Left renal cortex interstitium (tissue), 4 donors: Measurements from ENCODE around the gene PDE1A. TPM values are rescaled to one million over a fixed set of nuclear protein-coding genes. Genes with fewer than 3 reads are reported as not detected.

Experiments used
- DNase-seq, 4 donors: peaks; one replicate each; pipeline ENCODE4 v3.0.0-alpha.2; 2013; ENCODE audit warnings: low read depth in 4 of 4, low spot score in 2 of 4, missing footprints in 1 of 4
- polyA plus RNA-seq, 4 donors: library from polyadenylated mRNA; unstranded; fragments of 120-200 nt; gene quantifications; one replicate each; pipeline ENCODE4 v1.2.1, GENCODE V29; 2013; ENCODE audit not compliant: insufficient read length in 4 of 4

The PDE1A gene
- polyA plus RNA-seq, 4 donors: 16.9 to 24.5 (median 20.7) TPM

- peak in 3 of 4 donors; percentile 27 to 34 (median 29) for DNase-seq
Measured at GRCh38 chr2:182359990-182360662, 66.7 kb downstream of the PDE1A start.

GRCh38 chr2:182359027-182359989 lies 67.5 kb downstream of the PDE1A start:
- peak in 3 of 4 donors; percentile 29 to 45 (median 41) for DNase-seq

DNA sequence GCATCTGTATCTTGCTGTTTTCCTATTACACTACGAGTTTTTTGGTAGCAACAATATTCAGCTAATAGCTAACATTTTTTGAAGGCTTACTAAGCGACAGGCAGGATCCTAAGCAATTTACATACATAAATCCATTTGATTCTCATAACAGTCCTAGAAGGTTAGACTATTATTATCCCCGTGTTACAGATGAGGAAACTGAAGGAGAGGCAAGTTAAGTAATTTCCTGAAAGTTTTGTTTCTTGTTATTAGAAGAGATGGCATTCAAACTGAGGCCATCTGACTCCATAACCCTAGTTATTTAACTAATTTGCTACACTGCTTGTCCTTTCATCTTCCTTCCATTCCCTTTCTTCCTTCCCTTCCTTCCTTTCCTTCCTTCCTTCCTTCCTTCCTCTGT lies 68.2 kb downstream of the PDE1A start:
- DNase-seq: no peak

DNA sequence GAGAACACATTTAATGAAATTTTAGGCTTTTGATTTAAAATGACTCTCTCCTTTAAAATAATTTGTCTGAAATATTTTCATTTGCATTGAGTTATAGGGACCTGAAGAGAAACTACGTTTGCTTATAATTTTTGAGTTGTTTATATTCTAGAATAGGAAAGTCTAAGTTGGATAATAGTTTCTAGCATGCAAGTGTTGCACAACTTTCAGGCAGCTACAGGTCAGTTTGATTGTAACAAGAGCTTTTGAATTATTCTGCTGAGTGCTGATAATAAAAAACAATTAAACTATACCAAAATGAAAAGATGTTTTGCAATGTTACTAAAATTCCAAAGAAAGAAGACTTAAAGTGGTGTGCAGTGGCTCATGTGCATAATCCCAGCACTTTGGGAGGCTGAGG lies 71.0 kb downstream of the PDE1A start:
- DNase-seq: no peak

GRCh38 chr2:182351427-182351826 lies 75.4 kb downstream of the PDE1A start:
- DNase-seq: no peak

GRCh38 chr2:182349268-182349667 lies 77.6 kb downstream of the PDE1A start:
- DNase-seq: no peak

GRCh38 chr2:182345384-182345783 lies 81.5 kb downstream of the PDE1A start:
- no peak for DNase-seq

GRCh38 chr2:182330451-182331305 lies 96.2 kb downstream of the PDE1A start:
- DNase-seq: no peak

DNA sequence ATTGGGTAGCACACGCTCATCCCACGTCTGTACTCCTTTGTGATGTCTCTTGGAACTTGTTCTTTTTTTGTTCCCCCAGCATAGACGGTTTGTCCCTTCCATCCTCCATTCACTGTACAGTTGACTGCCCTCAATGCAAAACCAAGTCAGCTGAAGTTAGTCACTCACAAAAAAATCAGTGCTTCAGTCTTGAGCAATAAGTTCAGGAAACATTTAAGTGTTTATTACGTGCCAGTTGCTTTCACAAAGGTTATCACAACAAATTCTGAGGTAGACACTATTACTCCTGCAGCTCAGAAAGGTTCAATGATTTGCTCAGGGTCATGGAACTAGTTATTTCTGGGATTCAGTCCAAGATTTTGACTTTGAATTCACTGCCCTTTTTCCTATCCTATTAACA lies 102.2 kb downstream of the PDE1A start:
- peak in 1 of 4 donors; percentile 40 for DNase-seq

GRCh38 chr2:182321096-182321495 lies 105.7 kb downstream of the PDE1A start:
- no peak for DNase-seq

DNA sequence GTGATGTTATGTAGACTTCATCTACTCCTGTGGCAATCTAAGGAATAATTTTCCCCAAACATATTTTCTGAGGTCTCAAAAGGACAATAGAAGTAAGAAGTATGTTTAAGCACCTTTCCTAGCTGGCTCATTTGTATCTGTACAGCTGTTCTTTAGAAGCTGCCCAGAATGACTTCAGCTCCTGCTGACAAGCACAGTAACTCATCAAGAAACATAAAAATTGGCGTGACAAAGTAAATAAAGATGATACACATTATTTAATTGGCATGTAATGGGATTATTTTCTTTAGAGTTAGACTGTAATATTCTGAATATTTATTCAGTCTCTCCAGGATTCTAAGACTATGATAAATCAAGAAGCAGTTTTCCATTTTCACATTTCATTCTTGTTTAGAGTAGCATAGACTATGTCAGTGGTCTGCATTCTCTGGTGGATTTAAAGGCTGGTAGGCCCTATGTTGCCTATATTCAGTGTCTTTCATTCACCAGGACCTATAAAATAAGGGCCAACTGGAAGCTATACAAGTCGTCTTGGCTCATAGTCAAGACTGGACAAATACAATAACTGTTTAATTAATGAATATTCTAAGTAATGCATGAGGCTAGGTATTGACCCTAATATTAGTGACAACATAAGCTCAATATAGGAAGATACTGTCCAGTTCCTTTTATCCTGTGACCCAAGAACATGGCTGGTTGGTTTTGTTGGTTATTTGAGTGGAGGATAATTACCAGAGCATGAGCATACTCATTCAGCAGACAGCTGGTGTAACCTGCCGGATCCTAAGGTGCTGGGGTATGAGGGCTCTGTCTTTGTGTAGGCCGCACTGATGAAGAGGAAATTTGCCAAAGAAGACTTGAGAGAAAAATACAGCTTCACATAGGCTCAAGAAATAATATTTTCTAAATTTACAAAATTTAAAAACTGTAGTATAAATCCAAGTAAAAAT lies 107.0 kb downstream of the PDE1A start:
- DNase-seq: no peak

GRCh38 chr2:182318466-182319220 lies 108.2 kb downstream of the PDE1A start:
- DNase-seq: no peak

DNA sequence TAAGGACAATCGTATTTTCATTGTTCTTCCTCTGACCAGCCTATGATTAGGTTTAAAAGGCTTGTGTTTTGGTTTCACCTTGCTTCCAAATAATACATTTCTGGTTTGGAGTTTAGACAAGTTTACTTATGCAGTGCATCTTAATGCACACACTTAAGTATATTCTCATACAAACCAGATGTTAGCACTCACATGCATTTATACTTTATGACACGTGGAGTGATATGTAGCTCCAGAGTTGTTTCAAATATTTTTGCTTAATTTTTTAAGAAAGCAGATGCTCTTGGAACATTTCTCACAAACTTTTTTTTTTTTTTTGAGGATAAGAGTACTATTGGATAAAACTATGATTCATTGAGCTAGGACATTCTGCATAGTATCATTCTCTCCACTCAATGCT lies 109.9 kb downstream of the PDE1A start:
- DNase-seq: no peak

DNA sequence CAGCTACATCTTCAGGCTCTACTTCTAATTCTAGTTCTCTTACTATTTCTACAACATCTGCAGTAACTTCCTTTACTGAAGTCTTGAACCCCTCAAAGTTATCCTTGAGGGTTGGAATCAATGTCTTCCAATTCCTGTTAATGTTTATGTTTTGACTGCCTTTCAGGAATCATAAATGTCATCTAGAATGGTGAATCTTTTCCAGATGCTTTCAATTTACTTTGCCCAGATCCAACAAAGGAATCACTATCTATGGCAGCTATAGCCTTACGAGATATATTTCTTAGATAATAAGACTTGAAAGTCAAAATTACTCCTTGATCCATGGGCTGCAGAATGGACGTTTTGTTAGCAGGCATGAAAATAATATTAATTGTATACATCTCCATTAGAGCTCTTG lies 123.9 kb downstream of the PDE1A start:
- DNase-seq: no peak

GRCh38 chr2:182302174-182302573 lies 124.7 kb downstream of the PDE1A start:
- no peak for DNase-seq

DNA sequence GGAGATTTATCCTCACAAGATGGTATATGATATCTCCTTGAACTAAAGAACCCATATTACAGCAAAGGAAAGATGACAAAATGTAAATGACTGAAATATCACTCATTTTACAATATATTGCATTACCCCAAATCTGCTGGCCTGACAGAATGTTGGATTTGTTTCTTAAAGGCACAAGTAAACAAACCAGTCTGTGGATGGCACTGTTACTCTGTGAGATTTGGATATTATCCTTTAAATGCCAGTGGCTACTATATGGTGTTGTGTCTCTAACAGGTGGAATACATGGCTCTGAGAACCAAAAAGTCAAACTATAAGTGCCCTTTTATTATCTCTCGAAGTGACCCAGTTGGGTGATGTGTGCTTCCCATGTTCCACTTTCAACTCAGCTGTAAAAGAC lies 125.7 kb downstream of the PDE1A start:
- no peak for DNase-seq

DNA sequence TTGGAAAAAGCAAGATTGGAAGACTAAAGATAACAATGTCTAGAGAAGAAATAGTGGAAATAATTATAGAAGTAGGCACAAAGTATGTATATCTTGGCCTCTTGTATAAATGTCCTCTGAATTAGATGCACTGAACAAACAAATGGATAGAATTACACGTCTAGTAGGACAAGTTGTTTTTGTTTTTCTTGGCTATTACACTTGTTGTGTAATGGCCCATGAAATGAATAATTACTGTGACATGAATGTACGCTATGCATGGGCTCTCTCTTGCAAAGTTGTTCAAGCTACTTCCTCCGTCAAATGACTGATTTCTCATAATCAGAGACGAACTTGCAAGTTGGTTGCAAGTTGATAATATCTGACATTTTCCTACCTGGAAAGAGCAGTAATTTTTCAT lies 126.2 kb downstream of the PDE1A start:
- peak in 3 of 4 donors; percentile 48 to 63 (median 63) for DNase-seq

- DNase-seq: no peak
Measured at GRCh38 chr2:182299632-182300031, 127.2 kb downstream of the PDE1A start.

GRCh38 chr2:182298456-182298855 lies 128.4 kb downstream of the PDE1A start:
- DNase-seq: no peak
